WTC11 (cell line): ENCODE data around the gene EEFSEC. TPM values are rescaled to one million over a fixed set of nuclear protein-coding genes. Genes with fewer than 3 reads are reported as not detected.

Experiments
- ATAC-seq: fragments of 200-7000 bp; cut with Tn5 transposase; 2 replicates; pipeline ENCODE4 v1.10.0; 2021; ENCODE audit warnings: mild to moderate bottlenecking, moderate library complexity
- CTCF ChIA-PET: fragments of 300-600 bp; sonication (Branson Sonifier 250); formaldehyde crosslinking; loops from one replicate; lab custom pipeline; 2021; ENCODE audit warnings: antibody characterized with exemption; lab: Charles Lee
- POLR2A ChIA-PET: fragments of 350-600 bp; sonication (Branson Sonifier 250); formaldehyde crosslinking; loops from one replicate; lab custom pipeline; 2021; ENCODE audit warnings: antibody characterized with exemption; lab: Charles Lee
- DNase-seq: peaks from one replicate; pipeline ENCODE4 v3.0.0; 2021; ENCODE audit warnings: low spot score
- H3K27ac Mint-ChIP-seq: 2 replicates; pipeline ENCODE4 v1.8.0; 2021; ENCODE audit warnings: mixed read lengths
- H3K27me3 Mint-ChIP-seq: 2 replicates; pipeline ENCODE4 v1.8.0; 2021; ENCODE audit warnings: low read depth, mild to moderate bottlenecking, moderate library complexity, mixed read lengths
- H3K36me3 Mint-ChIP-seq: 2 replicates; pipeline ENCODE4 v1.8.0; 2021; ENCODE audit warnings: mixed read lengths
- H3K4me1 Mint-ChIP-seq: 2 replicates; pipeline ENCODE4 v1.8.0; 2022; ENCODE audit warnings: mixed read lengths
- H3K4me3 Mint-ChIP-seq: 2 replicates; pipeline ENCODE4 v1.8.0; 2021; ENCODE audit warnings: mild to moderate bottlenecking, moderate library complexity, mixed read lengths
- H3K9me3 Mint-ChIP-seq: 2 replicates; pipeline ENCODE4 v1.8.0; 2021; ENCODE audit warnings: mixed read lengths
- CTCF ChIP-seq: fragments of 200-600 bp; IDR thresholded peaks from 2 replicates; pipeline ENCODE4 v1.8.0; 2022; ENCODE audit warnings: antibody characterized with exemption
- ESRRA ChIP-seq: sonication (generic); formaldehyde crosslinking; IDR thresholded peaks from 2 replicates; pipeline ENCODE4 v1.8.1; 2022; ENCODE audit warnings: mild to moderate bottlenecking, missing genetic modification reagents, borderline replicate concordance
- FOXK1 ChIP-seq: sonication (generic); formaldehyde crosslinking; IDR thresholded peaks from 2 replicates; pipeline ENCODE4 v1.8.0; 2022; ENCODE audit warnings: mild to moderate bottlenecking, moderate library complexity, missing genetic modification reagents
- GTF2I ChIP-seq: fragments of 250-450 bp; sonication (Bioruptor Pico); conservative IDR thresholded peaks from 2 replicates; pipeline ENCODE4 v1.4.0; 2021; ENCODE audit warnings: mild to moderate bottlenecking
- HMGXB4 ChIP-seq: sonication (generic); formaldehyde crosslinking; IDR thresholded peaks from 2 replicates; pipeline ENCODE4 v1.8.1; 2023; ENCODE audit warnings: mild to moderate bottlenecking, moderate library complexity, missing genetic modification reagents
- IRF2 ChIP-seq: sonication (generic); formaldehyde crosslinking; IDR thresholded peaks from 2 replicates; pipeline ENCODE4 v1.8.0; 2022; ENCODE audit warnings: low read depth, missing genetic modification reagents, borderline replicate concordance
- JUN ChIP-seq: sonication (generic); formaldehyde crosslinking; IDR thresholded peaks from 2 replicates; pipeline ENCODE4 v1.8.0; 2023; ENCODE audit warnings: mild to moderate bottlenecking, missing genetic modification reagents
- MAX ChIP-seq: sonication (generic); formaldehyde crosslinking; IDR thresholded peaks from 2 replicates; pipeline ENCODE4 v1.8.0; 2022; ENCODE audit warnings: mild to moderate bottlenecking, missing genetic modification reagents
- MLX ChIP-seq: sonication (generic); formaldehyde crosslinking; IDR thresholded peaks from 2 replicates; pipeline ENCODE4 v1.8.1; 2023; ENCODE audit warnings: mild to moderate bottlenecking, missing genetic modification reagents, moderate library complexity
- NFATC4 ChIP-seq: fragments of 250-450 bp; sonication (Bioruptor Pico); IDR thresholded peaks from 2 replicates; pipeline ENCODE4 v1.9.0; 2021; ENCODE audit warnings: mild to moderate bottlenecking
- NR2C2 ChIP-seq: sonication (generic); formaldehyde crosslinking; IDR thresholded peaks from 2 replicates; pipeline ENCODE4 v1.8.0; 2022; ENCODE audit warnings: mild to moderate bottlenecking, missing genetic modification reagents
- OVOL2 ChIP-seq: fragments of 250-450 bp; sonication (Bioruptor Pico); IDR thresholded peaks from 2 replicates; pipeline ENCODE4 v1.9.0; 2021; ENCODE audit warnings: mild to moderate bottlenecking, borderline replicate concordance
- SMAD3 ChIP-seq: sonication (generic); formaldehyde crosslinking; IDR thresholded peaks from 2 replicates; pipeline ENCODE4 v1.8.0; 2022; ENCODE audit warnings: missing genetic modification reagents, mild to moderate bottlenecking, borderline replicate concordance
- TP53 ChIP-seq: sonication (generic); formaldehyde crosslinking; IDR thresholded peaks from 2 replicates; pipeline ENCODE4 v1.8.1; 2023; ENCODE audit warnings: mild to moderate bottlenecking, missing genetic modification reagents
- USF2 ChIP-seq: sonication (generic); formaldehyde crosslinking; IDR thresholded peaks from 2 replicates; pipeline ENCODE4 v1.8.1; 2023; ENCODE audit warnings: mild to moderate bottlenecking, missing genetic modification reagents, moderate library complexity
- ZBTB43 ChIP-seq: sonication (generic); formaldehyde crosslinking; IDR thresholded peaks from 2 replicates; pipeline ENCODE4 v1.8.1; 2023; ENCODE audit warnings: mild to moderate bottlenecking, missing genetic modification reagents
- ZNF512 ChIP-seq: sonication (generic); formaldehyde crosslinking; IDR thresholded peaks from 2 replicates; pipeline ENCODE4 v1.8.1; 2022; ENCODE audit warnings: missing genetic modification reagents, borderline replicate concordance
- total RNA-seq: library from RNA; stranded (reverse); gene quantifications from 3 replicates; pipeline ENCODE4 v1.2.3, GENCODE V29; 2021

Gene EEFSEC
- total RNA-seq, 1 experiment from 2014 or later: 13.7 TPM

GRCh38 chr3:128321418-128321817 is 168.1 kb downstream of the EEFSEC start:
- POLR2A ChIA-PET: no interaction called here
- CTCF ChIA-PET: interaction anchor here (0.6 to 4.3 kb wide), 55 partner anchors 9 to 287 kb away, joined by 3 to 60 read pairs (median 4); no protein-coding TSS in a partner anchor
- ATAC-seq: no peak
- Mint-ChIP-seq H3K4me1 (no peaks in the 10 kb centered on the region), H3K4me3 (no peak overlapping the region), H3K27ac (no peak overlapping the region), H3K27me3 (no peaks in the 10 kb centered on the region), H3K36me3 (no peaks in the 10 kb centered on the region), H3K9me3 (no peaks in the 10 kb centered on the region)
- no peak for DNase-seq
- TF ChIP-seq CTCF (no peak), NFATC4 (CRISPR knock-in tag) (no peak), MLX (CRISPR knock-in tag) (no peak), IRF2 (CRISPR knock-in tag) (no peak), FOXK1 (CRISPR knock-in tag) (no peak), TP53 (no peak), NR2C2 (no peak), USF2 (no peak), ZBTB43 (CRISPR knock-in tag) (no peak), HMGXB4 (CRISPR knock-in tag) (no peak), ZNF512 (CRISPR knock-in tag) (no peak), GTF2I (CRISPR knock-in tag) (no peak), OVOL2 (CRISPR knock-in tag) (no peak), MAX (CRISPR knock-in tag) (no peak), SMAD3 (CRISPR knock-in tag) (no peak), ESRRA (CRISPR knock-in tag) (no peak), JUN (CRISPR knock-in tag) (no peak)
